IMR-90 (cell line): ENCODE measurements around the gene TLK2.
"Not testable (repeated sequence)": the region's sequence is repeated elsewhere in the genome, so short reads cannot be mapped to it uniquely, and the experiment has no call there.

Experiments used
- CTCF ChIP-seq: conservative IDR thresholded peaks from 2 replicates; pipeline ENCODE4 v1.5.1; 2012; ENCODE audit warnings: mild to moderate bottlenecking, low read depth, low read length, improper control_type of control experiment
- MAFK ChIP-seq: IDR thresholded peaks from 2 replicates; pipeline ENCODE4 v1.6.1; 2012; ENCODE audit warnings: low read depth, low read length, improper control_type of control experiment
- POLR2A ChIP-seq: IDR thresholded peaks from 2 replicates; pipeline ENCODE4 v1.6.1; 2012; ENCODE audit warnings: mild to moderate bottlenecking, low read depth, low read length
- RFX5 ChIP-seq: IDR thresholded peaks from 2 replicates; pipeline ENCODE4 v1.8.0; 2012; ENCODE audit warnings: low read depth, mild to moderate bottlenecking, low read length, moderate library complexity
- SMC3 ChIP-seq: fragments of 150-350 bp; IDR thresholded peaks from 2 replicates; pipeline ENCODE4 v1.6.1; 2016; ENCODE audit warnings: low read depth, mild to moderate bottlenecking, antibody characterized with exemption, low read length, moderate library complexity

GRCh38 chr17:62490990-62491389, 12.4 kb downstream of the TLK2 start:
- TF ChIP-seq CTCF, MAFK, SMC3, POLR2A, RFX5: not testable (repeated sequence)
